OCI-LY7 (cell line): ENCODE data around the gene IL17RE.
A peak's percentile ranks its signal among the peaks of the same experiment; 100 is the strongest.

Experiments
- EZH2phosphoT487 ChIP-seq: fragments of 200-600 bp; sonication (generic); IDR thresholded peaks from 2 replicates; pipeline ENCODE4 v1.6.1; 2018; ENCODE audit warnings: low read depth, borderline replicate concordance, mild to moderate bottlenecking, mixed run types, antibody characterized with exemption, low read length, moderate library complexity, mixed read lengths
- TF ChIP-seq, protein P1 (sequence below): fragments of 200-600 bp; sonication (generic); conservative IDR thresholded peaks from 2 replicates; pipeline ENCODE4 v1.5.1; 2014; ENCODE audit warnings: mild to moderate bottlenecking, antibody characterized with exemption, low read length, moderate library complexity, mixed read lengths

DNA sequence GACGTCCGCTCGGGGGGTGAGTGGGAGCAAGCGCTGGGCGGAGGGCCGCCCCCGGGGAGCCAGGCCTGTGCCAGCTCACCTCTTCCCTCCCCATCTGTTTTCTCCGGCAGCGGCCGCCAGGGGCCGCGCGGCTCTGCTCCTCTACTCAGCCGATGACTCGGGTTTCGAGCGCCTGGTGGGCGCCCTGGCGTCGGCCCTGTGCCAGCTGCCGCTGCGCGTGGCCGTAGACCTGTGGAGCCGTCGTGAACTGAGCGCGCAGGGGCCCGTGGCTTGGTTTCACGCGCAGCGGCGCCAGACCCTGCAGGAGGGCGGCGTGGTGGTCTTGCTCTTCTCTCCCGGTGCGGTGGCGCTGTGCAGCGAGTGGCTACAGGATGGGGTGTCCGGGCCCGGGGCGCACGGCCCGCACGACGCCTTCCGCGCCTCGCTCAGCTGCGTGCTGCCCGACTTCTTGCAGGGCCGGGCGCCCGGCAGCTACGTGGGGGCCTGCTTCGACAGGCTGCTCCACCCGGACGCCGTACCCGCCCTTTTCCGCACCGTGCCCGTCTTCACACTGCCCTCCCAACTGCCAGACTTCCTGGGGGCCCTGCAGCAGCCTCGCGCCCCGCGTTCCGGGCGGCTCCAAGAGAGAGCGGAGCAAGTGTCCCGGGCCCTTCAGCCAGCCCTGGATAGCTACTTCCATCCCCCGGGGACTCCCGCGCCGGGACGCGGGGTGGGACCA is 30.4 kb downstream of the IL17RE start:
- TF ChIP-seq, protein P1, sequence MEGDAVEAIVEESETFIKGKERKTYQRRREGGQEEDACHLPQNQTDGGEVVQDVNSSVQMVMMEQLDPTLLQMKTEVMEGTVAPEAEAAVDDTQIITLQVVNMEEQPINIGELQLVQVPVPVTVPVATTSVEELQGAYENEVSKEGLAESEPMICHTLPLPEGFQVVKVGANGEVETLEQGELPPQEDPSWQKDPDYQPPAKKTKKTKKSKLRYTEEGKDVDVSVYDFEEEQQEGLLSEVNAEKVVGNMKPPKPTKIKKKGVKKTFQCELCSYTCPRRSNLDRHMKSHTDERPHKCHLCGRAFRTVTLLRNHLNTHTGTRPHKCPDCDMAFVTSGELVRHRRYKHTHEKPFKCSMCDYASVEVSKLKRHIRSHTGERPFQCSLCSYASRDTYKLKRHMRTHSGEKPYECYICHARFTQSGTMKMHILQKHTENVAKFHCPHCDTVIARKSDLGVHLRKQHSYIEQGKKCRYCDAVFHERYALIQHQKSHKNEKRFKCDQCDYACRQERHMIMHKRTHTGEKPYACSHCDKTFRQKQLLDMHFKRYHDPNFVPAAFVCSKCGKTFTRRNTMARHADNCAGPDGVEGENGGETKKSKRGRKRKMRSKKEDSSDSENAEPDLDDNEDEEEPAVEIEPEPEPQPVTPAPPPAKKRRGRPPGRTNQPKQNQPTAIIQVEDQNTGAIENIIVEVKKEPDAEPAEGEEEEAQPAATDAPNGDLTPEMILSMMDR, result peak; percentile 85
- no peak for TF ChIP-seq EZH2phosphoT487
